Measurements from ENCODE around the gene EIF2AK3.

- no peak for TF ChIP-seq POLR2A (IDR thresholded peaks at IDR 0.05)
- no peak for TF ChIP-seq CTCF (IDR thresholded peaks at IDR 0.05)
- no peak for TF ChIP-seq POLR2AphosphoS5 (IDR thresholded peaks at IDR 0.05)
These were observed 70.0 kb downstream of the EIF2AK3 start for GRCh38 chr2:88557290-88557689.
